ENCODE measurements around the gene SERAC1.

DNA sequence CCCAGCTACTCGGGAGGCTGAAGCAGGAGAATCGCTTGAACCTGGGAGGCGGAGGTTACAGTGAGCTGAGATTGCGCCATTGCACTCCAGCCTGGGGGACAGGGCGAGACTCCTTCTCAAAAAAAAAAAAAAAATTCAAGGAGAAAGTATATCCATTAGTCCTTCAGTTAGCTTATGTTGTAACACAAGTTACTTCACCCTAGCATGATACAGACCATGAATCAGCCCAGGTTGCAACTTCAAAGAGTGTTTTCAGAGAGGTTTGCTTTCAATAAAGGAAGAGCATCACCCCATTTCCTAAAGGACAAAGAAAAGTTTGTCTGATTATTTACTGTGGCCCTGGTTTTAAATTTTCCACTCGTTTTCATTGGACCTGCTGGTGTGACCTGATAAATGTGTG, 73.0 kb downstream of the SERAC1 start:
- no peak for TF ChIP-seq CTCF (IDR thresholded peaks at IDR 0.05)
- no peak for TF ChIP-seq POLR2A (IDR thresholded peaks at IDR 0.05)
- no peak for TF ChIP-seq EP300 (IDR thresholded peaks at IDR 0.05)
